Esophagus squamous epithelium (tissue), 5 donors: ENCODE measurements around the gene KIF21B. TPM values are rescaled to one million over a fixed set of nuclear protein-coding genes. Genes with fewer than 3 reads are reported as not detected.

Experiments used
- DNase-seq: peaks from one replicate; lab custom pipeline; 2025; lab: John Stamatoyannopoulos, UW
- H3K27ac ChIP-seq, 4 donors: fragments of 200-600 bp; sonication (generic); one replicate each; pipeline ENCODE4 v1.5.1; 2016 to 2019; ENCODE audit warnings: mild to moderate bottlenecking in 1 of 4
- H3K27me3 ChIP-seq, 4 donors: fragments of 200-600 bp; sonication (generic); 1 replicate in 3 of 4; 2 replicates in 1 of 4; pipeline versions ENCODE4 v1.5.1 to v1.6.0; 2017 to 2021; ENCODE audit warnings: antibody characterized with exemption in 1 of 4
- H3K36me3 ChIP-seq, 3 donors: fragments of 200-600 bp; sonication (generic); one replicate each; pipeline ENCODE4 v1.5.1; 2016 to 2019
- H3K4me1 ChIP-seq, 3 donors: fragments of 200-600 bp; sonication (generic); one replicate each; pipeline ENCODE4 v1.5.1; 2017 to 2019
- H3K4me3 ChIP-seq, 4 donors: fragments of 200-600 bp; sonication (generic); 1 replicate in 3 of 4; 2 replicates in 1 of 4; pipeline ENCODE4 v1.5.1; 2016 to 2019; ENCODE audit warnings: mild to moderate bottlenecking in 2 of 4, moderate library complexity in 1 of 4
- H3K9me3 ChIP-seq, 3 donors: fragments of 200-600 bp; sonication (generic); one replicate each; pipeline ENCODE4 v1.5.1; 2016 to 2019
- CTCF ChIP-seq, 6 experiments: fragments of 450-650 bp in 4 of 6; fragments of 200-600 bp in 2 of 6; sonication (generic) in 2 of 6; IDR thresholded peaks; one replicate each; pipeline ENCODE4 v1.5.1; 2016 to 2019; ENCODE audit warnings: antibody characterized with exemption in 6 of 6, mild to moderate bottlenecking in 4 of 6, moderate library complexity in 4 of 6
- POLR2A ChIP-seq, 4 donors: fragments of 450-650 bp; IDR thresholded peaks; one replicate each; pipeline ENCODE4 v1.6.1; 2017; ENCODE audit warnings: antibody characterized with exemption in 4 of 4, mild to moderate bottlenecking in 4 of 4, moderate library complexity in 3 of 4
- WGBS, 2 donors: methylation state at CpG; one replicate each; pipeline ENCODE4 v1.1.5; 2018; 5-methylcytosine and 5-hydroxymethylcytosine counted together
- intact Hi-C: fragments of 100-400 bp; cut with DNase I; formaldehyde crosslinking; loops from one replicate; pipeline ENCODE4 v1.15.0; 2022
- total RNA-seq, 4 donors: library from RNA; depleted of rRNA; stranded (reverse); fragments of >200 nt; gene quantifications; one replicate each; pipeline ENCODE4 v1.1.0, GENCODE V29; 2016
- donor health status: DM: yes; HTN: yes; CAD: no.

The KIF21B gene
- total RNA-seq, 4 donors from 2014 or later: 0.53 to 2.1 (median 1.0) TPM

- intact Hi-C loops: no loop called here
- DNase-seq: no peak
- Histone ChIP-seq H3K27me3 (peaks cover 0 to 51% (median 0%) of the 10 kb centered on the region in 4 donors), H3K27ac (no peak overlapping the region), H3K4me3 (no peak overlapping the region), H3K4me1 (no peaks in the 10 kb centered on the region), H3K36me3 (no peaks in the 10 kb centered on the region), H3K9me3 (no peaks in the 10 kb centered on the region)
- 80 to 91% methylated on average over 2 to 4 of the region's 4 CpGs for WGBS, 2 donors
- TF ChIP-seq CTCF (IDR thresholded peaks at IDR 0.05) (no peak), POLR2A (IDR thresholded peaks at IDR 0.05) (no peak)
Measured at GRCh38 chr1:201066986-201067385, 43.5 kb upstream of the KIF21B start.

- peaks cover 0 to 48% (median 0%) of the 10 kb centered on the region in 4 donors for H3K27me3 ChIP-seq
- DNase-seq: no peak
- WGBS, 2 donors: 86 to 94% methylated on average over 7 of the region's 10 CpGs
Measured at GRCh38 chr1:201065686-201066085, 42.2 kb upstream of the KIF21B start.

GRCh38 chr1:201064806-201065205 is 41.3 kb upstream of the KIF21B start:
- no peak for TF ChIP-seq CTCF (IDR thresholded peaks at IDR 0.05)
- no peak for DNase-seq
- no peaks in the 10 kb centered on the region for H3K9me3 ChIP-seq
- peaks cover 0 to 43% (median 0%) of the 10 kb centered on the region in 4 donors for H3K27me3 ChIP-seq
- WGBS, 2 donors: 79 to 80% methylated on average over 8 of the region's 8 CpGs
- H3K27ac ChIP-seq: no peak overlapping the region
- peaks cover 0 to 13% (median 0%) of the 10 kb centered on the region in 3 donors for H3K4me1 ChIP-seq
- H3K36me3 ChIP-seq: no peaks in the 10 kb centered on the region
- no peak overlapping the region for H3K4me3 ChIP-seq
- intact Hi-C loops: no loop called here

More at GRCh38 chr1:201065686-201066085, 42.2 kb upstream of the KIF21B start:
- H3K9me3 ChIP-seq: no peaks in the 10 kb centered on the region
- no peak overlapping the region for H3K4me3 ChIP-seq
- peaks cover 0 to 4% (median 0%) of the 10 kb centered on the region in 3 donors for H3K4me1 ChIP-seq
- no peaks in the 10 kb centered on the region for H3K36me3 ChIP-seq
- H3K27ac ChIP-seq: no peak overlapping the region
- TF ChIP-seq CTCF (IDR thresholded peaks at IDR 0.05): no peak
- TF ChIP-seq POLR2A (IDR thresholded peaks at IDR 0.05): no peak
- intact Hi-C loops: no loop called here

- Histone ChIP-seq H3K36me3 (no peaks in the 10 kb centered on the region), H3K9me3 (no peaks in the 10 kb centered on the region), H3K27ac (no peak overlapping the region), H3K4me3 (no peak overlapping the region), H3K27me3 (peaks cover 0 to 32% (median 0%) of the 10 kb centered on the region in 4 donors), H3K4me1 (peaks cover 0 to 14% (median 0%) of the 10 kb centered on the region in 3 donors)
- TF ChIP-seq CTCF (IDR thresholded peaks at IDR 0.05) (no peak), POLR2A (IDR thresholded peaks at IDR 0.05) (no peak)
- intact Hi-C loops: no loop called here
- DNase-seq: no peak
- 81 to 83% methylated on average over 7 of the region's 7 CpGs for whole genome bisulfite sequencing, 2 donors
Measured at GRCh38 chr1:201063145-201063544, 39.6 kb upstream of the KIF21B start.

GRCh38 chr1:201062511-201063091 is 39.1 kb upstream of the KIF21B start:
- Histone ChIP-seq H3K27me3 (peaks cover 0 to 29% (median 0%) of the 10 kb centered on the region in 4 donors), H3K36me3 (no peaks in the 10 kb centered on the region), H3K4me1 (peaks cover 0 to 14% (median 0%) of the 10 kb centered on the region in 3 donors), H3K9me3 (no peaks in the 10 kb centered on the region), H3K4me3 (no peak overlapping the region), H3K27ac (no peak overlapping the region)
- intact Hi-C loops: no loop called here
- TF ChIP-seq CTCF (IDR thresholded peaks at IDR 0.05) (no peak), POLR2A (IDR thresholded peaks at IDR 0.05) (no peak)
- DNase-seq: no peak
- 78 to 79% methylated on average over 4 to 7 of the region's 8 CpGs for WGBS, 2 donors
